Fibroblast of skin of right biceps (primary cell): ENCODE results near the gene ZFHX3.
"Not testable (repeated sequence)": the region's sequence is repeated elsewhere in the genome, so short reads cannot be mapped to it uniquely, and the experiment has no call there.

Experiments
- DNase-seq: peaks from one replicate; pipeline ENCODE4 v3.0.0-alpha.2; 2013

Gene ZFHX3

GRCh38 chr16:73019457-73020362 lies 28.2 kb downstream of the ZFHX3 start:
- DNase-seq: peak; percentile 72

GRCh38 chr16:73018821-73019456 lies 29.0 kb downstream of the ZFHX3 start:
- no peak for DNase-seq

GRCh38 chr16:73017321-73017720 lies 30.6 kb downstream of the ZFHX3 start:
- DNase-seq: no peak

- DNase-seq: no peak
These were observed 31.5 kb downstream of the ZFHX3 start for GRCh38 chr16:73016488-73016830.

- DNase-seq: no peak
These were observed 32.1 kb downstream of the ZFHX3 start for GRCh38 chr16:73015612-73016487.

- DNase-seq: no peak
These were observed 33.2 kb downstream of the ZFHX3 start for GRCh38 chr16:73014768-73015167.

- DNase-seq: no peak
These were observed 34.0 kb downstream of the ZFHX3 start for GRCh38 chr16:73013974-73014373.

- no peak for DNase-seq
These were observed 35.6 kb downstream of the ZFHX3 start for GRCh38 chr16:73012341-73012740.

- no peak for DNase-seq
These were observed 36.0 kb downstream of the ZFHX3 start for GRCh38 chr16:73011926-73012325.

GRCh38 chr16:73010150-73010676 lies 37.7 kb downstream of the ZFHX3 start:
- no peak for DNase-seq

GRCh38 chr16:73009710-73010109 lies 38.2 kb downstream of the ZFHX3 start:
- DNase-seq: not testable (repeated sequence)

GRCh38 chr16:73006026-73006425 lies 41.9 kb downstream of the ZFHX3 start:
- DNase-seq: no peak

GRCh38 chr16:73002866-73003265 lies 45.1 kb downstream of the ZFHX3 start:
- DNase-seq: peak; percentile 90

GRCh38 chr16:73000907-73001521 lies 46.9 kb downstream of the ZFHX3 start:
- DNase-seq: no peak

- no peak for DNase-seq
These were observed 47.7 kb downstream of the ZFHX3 start for GRCh38 chr16:73000020-73000906.

- DNase-seq: no peak
These were observed 48.3 kb downstream of the ZFHX3 start for GRCh38 chr16:72999541-73000019.

- DNase-seq: no peak
These were observed 50.8 kb downstream of the ZFHX3 start for GRCh38 chr16:72997141-72997542.

- no peak for DNase-seq
These were observed 51.5 kb downstream of the ZFHX3 start for GRCh38 chr16:72996291-72997062.

- DNase-seq: not testable (repeated sequence)
These were observed 52.1 kb downstream of the ZFHX3 start for GRCh38 chr16:72995882-72996270.

GRCh38 chr16:72995151-72995881 lies 52.6 kb downstream of the ZFHX3 start:
- DNase-seq: no peak
